HG03135 (cell line): Measurements from ENCODE around the gene ARHGEF28.

Source experiments
- ATAC-seq: cut with Tn5 transposase; IDR thresholded peaks from one replicate; pipeline ENCODE4 v1.9.1; 2021; ENCODE audit warnings: mild to moderate bottlenecking, moderate library complexity; ENCODE audit not compliant: unreplicated experiment

Gene ARHGEF28

GRCh38 chr5:73918791-73919221 is 292.8 kb downstream of the ARHGEF28 start:
- no peak for ATAC-seq

DNA sequence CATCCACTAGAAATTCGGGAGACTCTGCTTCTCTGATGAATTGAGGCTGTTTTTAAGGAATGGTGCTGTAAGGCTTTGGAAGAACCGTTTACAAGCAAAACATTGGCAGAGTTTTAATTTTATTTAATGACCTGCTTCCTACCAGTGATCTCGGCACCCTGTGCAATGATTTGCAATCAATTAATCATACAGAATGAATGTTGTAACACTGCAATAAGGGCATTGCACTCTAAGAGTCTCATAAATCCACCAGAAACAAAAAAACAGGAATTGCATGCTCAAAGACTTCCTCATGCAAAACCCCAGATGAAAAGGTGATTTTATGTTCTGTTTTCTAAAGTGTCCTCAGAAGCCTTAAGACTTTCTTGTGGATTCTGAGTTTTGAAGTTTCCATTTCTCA is 295.7 kb downstream of the ARHGEF28 start:
- ATAC-seq: no peak

DNA sequence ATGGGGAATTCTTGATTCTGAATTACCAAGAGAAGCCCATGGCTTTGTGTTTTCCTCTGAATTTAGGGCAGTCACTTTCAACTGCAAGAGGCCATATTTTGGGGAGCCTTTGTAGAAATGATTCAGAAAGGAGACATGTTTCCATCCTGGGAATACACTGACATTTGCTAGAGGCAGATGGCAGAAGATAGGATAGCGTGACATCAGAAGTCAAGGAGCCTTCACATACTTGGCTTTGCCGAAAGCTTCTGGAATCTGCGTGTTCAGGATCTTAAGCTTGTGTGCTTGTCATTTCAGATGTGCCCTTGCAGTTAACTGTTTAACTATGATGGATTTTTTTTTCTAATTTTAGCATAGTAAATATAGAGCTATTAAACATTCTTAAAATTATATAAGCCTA is 296.2 kb downstream of the ARHGEF28 start:
- no peak for ATAC-seq

GRCh38 chr5:73922875-73923557 is 297.0 kb downstream of the ARHGEF28 start:
- ATAC-seq: no peak

DNA sequence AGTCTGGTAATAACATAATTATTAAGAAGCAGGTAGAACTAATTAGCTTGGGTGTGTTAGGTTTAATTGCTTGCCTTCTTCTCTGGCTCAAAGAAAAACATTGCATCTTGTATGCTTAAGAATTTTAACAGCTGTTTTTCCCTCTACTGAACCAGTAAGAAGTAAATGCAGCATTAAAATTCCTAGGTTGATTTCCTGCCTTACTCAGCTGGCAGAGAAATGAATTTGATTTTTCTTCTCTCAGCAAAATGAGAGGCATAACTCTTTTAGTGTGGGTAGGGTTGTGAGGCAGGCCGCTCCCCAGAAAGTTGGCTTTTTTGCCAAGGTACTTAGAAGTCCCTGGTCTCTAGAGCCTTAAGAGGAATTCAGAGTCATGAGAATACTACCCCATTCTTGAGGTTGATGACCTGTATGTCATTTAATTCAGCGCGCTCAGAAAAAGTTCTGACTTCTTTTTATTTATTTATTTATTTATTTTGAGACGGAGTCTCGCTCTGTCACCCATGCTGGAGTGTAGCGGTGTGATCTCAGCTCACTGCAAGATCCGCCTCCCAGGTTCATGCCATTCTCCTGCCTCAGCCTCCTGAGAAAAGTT is 302.6 kb downstream of the ARHGEF28 start:
- ATAC-seq: no peak

DNA sequence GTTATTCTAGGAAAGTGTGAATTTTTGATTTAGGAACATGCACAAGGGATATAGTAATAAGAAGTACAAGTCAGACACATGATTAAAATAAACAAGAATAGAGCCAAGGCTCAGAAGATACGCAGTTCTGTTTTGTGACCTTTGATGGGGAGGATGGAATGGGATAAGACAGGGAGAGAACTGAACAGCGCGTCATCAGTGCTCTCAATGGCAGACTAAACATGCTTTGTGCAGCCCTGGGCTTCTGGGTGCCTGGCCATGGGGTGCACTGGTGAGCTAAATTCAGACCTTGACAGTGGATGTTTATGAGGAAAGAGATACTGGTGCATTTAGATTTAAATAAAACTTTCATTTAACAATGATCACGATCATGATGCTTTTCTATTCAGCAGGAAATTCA is 309.7 kb downstream of the ARHGEF28 start:
- no peak for ATAC-seq

DNA sequence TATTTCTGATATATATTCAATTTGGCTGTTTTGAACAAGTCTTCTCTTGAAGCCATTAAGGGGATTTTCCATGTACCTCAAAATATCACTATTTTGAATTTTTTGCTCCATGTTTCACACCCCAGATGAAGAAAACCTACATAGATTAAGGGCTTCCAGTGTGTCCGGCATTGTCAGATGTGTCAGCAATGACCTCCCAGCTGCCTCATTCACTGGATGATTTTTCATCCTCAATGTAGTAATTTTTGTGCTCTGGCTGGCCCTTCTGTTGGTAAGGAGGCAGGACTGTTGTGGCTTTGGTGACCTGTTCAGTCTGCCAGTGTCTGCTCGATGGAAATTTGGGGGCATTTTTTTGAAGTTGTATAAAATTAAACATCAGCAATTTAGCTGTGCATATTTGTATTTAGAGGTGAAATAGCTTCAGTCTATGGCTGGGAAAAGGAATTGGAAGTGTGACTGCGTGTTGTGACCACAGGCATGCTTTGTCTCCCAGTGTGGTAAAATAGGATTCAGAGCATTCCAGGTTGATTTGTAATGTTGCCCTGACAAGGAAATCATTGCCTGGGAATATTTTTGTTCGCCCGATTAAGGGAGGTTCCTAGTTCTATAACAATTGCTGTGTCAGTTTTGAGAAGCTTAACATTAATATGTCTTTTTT is 312.4 kb downstream of the ARHGEF28 start:
- no peak for ATAC-seq

DNA sequence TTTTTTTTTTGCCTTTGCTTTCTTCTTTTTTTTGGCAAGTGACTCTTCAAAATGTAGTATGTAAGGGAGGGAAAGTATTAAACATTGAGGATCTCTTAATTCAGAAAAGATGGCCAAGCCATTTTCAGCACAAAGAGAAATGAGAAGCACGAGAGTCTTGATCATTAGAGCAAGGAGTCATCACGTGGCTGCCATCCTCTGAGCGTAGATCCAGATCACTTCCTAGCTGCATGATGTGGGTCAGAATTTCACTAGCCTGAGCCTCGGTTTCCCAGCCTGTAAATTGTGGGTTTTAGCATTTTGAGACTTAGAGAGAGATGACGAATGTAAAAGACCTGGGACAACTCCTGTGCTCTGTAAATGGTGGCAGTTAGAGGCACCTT is 312.9 kb downstream of the ARHGEF28 start:
- ATAC-seq: no peak

DNA sequence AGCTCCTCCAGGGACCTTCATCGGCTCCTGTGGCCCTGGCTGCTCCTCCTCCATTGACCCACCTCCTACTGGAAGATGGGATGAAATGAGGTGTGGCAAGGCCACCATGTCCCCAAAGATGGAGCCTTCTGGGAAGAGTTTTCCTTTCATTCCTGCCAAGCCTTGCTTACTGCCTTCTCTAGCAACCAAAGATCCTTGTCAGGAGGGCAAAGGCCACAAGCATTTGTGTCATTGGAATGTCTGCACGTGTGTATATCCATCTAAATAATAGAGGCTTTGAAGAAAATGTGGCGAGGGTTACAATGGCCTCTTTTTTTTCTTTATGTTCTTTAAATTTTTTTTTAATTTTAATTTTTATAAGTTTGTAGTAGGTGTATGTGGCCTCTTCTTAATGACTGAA is 313.6 kb downstream of the ARHGEF28 start:
- ATAC-seq: no peak

DNA sequence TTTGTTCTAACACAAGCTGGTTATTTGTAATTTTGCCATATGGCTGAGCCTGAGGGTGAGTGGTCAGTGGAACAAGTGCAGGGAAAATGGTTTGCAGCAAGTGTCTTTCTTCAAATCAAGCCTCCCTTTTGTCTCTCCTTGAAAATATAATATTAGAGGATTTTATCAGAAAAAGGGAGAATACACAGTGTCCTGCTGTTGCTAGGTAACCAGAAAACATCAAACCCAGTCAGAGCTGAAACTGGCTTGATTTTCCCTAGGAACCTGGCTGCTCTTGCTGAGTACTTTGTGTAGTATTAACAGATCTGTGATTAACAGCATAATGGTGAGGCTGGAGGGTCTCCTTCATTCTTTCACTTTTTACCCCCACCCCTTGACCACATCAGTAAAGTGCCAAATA is 314.0 kb downstream of the ARHGEF28 start:
- ATAC-seq: no peak

DNA sequence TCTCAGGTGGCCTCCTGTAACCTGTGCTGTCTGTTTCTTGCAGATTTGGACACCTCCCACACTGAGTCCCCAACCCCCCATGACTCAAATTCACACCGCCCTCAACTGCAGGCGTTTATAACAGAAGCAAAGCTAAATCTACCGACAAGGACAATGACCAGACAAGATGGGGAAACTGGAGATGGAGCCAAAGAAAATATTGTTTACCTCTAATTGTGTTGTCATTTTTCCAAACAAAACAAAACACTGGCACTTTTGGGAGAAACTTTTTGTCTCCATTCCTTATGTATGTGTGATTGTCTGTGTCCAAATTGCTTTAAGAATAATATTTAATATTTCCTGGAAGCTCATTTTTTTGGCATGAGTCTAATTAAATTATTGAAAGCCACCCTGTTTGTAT is 314.8 kb downstream of the ARHGEF28 start:
- no peak for ATAC-seq

DNA sequence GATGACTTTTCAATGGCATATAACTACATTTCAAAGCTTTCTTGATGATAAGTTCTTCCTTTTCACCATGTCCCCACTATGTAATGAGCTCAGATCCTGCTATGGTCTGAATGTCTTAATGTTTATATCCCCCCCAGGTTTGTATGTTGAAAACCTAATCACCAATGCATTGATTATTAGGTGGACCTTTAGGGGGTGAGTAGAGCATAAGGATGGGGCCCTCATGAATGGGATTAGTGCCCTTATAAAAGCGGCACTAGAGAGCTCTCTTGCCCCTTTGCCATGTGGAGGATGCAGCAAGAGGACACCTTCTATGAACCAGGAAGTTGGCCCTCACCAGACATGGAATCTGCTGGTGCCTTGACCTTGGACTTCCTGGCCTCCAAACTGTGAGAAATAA is 316.8 kb downstream of the ARHGEF28 start:
- no peak for ATAC-seq

DNA sequence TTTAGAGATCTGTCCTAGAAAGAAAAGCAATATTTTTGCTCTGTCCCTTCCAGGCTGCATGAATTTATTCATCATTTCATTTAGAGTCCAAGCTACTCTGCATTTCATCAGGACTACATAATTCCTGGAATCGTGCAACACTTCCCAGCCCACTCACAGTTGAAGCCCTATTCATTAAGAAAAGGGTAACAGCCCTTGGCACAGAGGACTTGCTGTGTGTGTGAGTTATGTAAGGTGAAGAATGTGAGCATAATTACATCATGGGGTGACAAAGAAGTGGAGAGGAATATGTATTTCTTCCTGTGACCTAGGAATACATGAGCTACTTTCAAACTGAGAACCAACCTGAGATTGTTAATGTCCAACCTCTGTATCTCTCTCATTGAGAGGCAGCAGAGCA is 317.4 kb downstream of the ARHGEF28 start:
- ATAC-seq: no peak

DNA sequence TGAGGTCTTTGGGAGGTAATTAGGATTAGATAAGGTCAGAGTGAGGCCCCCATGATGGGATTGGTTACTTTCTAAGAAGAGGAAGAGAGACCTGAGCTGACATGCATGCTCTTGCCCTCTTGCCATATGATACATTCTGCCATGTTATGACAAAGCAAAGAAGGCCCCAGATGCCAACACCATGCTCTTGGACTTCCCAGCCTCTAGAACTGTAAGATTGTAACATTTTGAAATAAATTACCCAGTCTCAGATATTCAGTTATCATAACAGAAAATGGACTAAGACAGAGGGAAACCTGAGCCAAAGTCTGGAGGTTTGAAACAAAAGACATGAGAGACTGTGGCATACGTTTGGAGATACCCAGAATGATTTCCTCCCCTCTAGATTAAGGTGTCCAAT is 318.6 kb downstream of the ARHGEF28 start:
- no peak for ATAC-seq

- no peak for ATAC-seq
These were observed 319.5 kb downstream of the ARHGEF28 start for GRCh38 chr5:73945505-73945904.

- no peak for ATAC-seq
These were observed 320.3 kb downstream of the ARHGEF28 start for GRCh38 chr5:73946278-73946677.

- ATAC-seq: no peak
These were observed 321.1 kb downstream of the ARHGEF28 start for GRCh38 chr5:73946919-73947602.

GRCh38 chr5:73947906-73948640 is 322.1 kb downstream of the ARHGEF28 start:
- ATAC-seq: no peak

GRCh38 chr5:73948720-73949119 is 322.7 kb downstream of the ARHGEF28 start:
- no peak for ATAC-seq

GRCh38 chr5:73950441-73950873 is 324.5 kb downstream of the ARHGEF28 start:
- ATAC-seq: no peak

DNA sequence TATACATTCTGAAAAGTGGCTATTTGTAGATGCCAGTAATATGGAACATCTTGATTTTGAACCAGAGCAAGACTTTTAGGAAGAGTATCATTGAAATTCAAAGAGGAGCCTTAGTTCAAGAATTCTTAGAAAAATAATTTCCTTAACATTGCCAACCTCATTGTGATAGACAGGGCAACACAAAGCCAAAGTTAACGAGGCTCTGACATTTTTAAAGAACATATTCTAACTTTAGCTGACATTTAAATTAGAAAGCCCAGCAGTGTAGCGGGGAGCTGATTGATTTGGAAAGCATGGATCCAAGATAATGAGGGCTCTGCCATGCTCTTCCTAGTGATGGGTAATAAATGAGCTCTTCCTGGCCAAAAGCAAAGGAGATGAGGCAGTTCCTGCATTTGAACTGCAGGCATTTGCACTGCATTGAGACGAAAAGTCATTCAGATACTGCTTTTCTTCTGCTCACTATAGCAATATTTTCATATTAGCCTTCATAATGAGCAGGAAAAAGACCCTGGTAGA is 325.0 kb downstream of the ARHGEF28 start:
- no peak for ATAC-seq
